ENCODE results near the gene HLA-DQB1.

HLA-DQB1 gene

DNA sequence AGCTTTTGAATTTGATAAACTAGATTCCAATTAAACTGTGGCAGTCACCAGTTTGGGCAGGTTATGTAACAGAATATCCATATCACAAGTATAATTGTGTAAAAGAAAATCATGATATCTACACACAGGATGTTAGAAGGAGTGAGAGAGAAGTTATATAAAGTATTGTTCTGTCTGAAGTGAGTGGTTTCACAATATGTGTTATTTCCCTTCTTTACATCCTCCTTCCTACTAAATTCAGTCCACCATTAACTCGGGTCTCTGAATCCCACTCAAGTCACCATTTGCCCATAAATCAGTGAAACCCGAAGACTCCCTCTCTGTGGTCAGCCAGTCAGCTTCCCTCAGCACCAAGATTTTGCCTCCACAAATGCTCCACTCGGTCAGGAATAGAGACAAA lies 796 bp downstream of the HLA-DQB1 start:
- Histone ChIP-seq H3K4me3 (ENCODE audit: low read length, poor library complexity, severe bottlenecking) (peak overlapping the region; percentile 75), H3K9ac (ENCODE audit: low read depth, low read length, poor library complexity, severe bottlenecking) (no peak overlapping the region), H3F3A (ENCODE audit: low read depth) (no peaks in the 10 kb centered on the region; the same call in 1 of the 2 replicates), H3K9me3 (ENCODE audit: insufficient read depth, low read depth, low read length) (no peaks in the 10 kb centered on the region), H3K27me3 (ENCODE audit: insufficient read depth, low read length, poor library complexity, severe bottlenecking) (no peaks in the 10 kb centered on the region), H3K9me2 (replicated peaks; ENCODE audit: low read depth, low read length) (no peaks in the 10 kb centered on the region), H3K36me3 (ENCODE audit: insufficient read depth, low read length) (no peaks in the 10 kb centered on the region), H3K4me2 (ENCODE audit: low read depth, low read length, poor library complexity, severe bottlenecking) (peak overlapping the region; percentile 74), H3K79me2 (ENCODE audit: insufficient read depth, low read length) (no peaks in the 10 kb centered on the region), H2AFZ (ENCODE audit: low read length) (no peak overlapping the region), H3K4me1 (ENCODE audit: insufficient read depth, low read length, poor library complexity, severe bottlenecking) (peaks cover 12% of the 10 kb centered on the region), H4K20me1 (ENCODE audit: insufficient read depth, low read length, poor library complexity, severe bottlenecking) (no peaks in the 10 kb centered on the region)
- TF ChIP-seq, protein P1, sequence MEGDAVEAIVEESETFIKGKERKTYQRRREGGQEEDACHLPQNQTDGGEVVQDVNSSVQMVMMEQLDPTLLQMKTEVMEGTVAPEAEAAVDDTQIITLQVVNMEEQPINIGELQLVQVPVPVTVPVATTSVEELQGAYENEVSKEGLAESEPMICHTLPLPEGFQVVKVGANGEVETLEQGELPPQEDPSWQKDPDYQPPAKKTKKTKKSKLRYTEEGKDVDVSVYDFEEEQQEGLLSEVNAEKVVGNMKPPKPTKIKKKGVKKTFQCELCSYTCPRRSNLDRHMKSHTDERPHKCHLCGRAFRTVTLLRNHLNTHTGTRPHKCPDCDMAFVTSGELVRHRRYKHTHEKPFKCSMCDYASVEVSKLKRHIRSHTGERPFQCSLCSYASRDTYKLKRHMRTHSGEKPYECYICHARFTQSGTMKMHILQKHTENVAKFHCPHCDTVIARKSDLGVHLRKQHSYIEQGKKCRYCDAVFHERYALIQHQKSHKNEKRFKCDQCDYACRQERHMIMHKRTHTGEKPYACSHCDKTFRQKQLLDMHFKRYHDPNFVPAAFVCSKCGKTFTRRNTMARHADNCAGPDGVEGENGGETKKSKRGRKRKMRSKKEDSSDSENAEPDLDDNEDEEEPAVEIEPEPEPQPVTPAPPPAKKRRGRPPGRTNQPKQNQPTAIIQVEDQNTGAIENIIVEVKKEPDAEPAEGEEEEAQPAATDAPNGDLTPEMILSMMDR (conservative IDR thresholded peaks at IDR 0.05; ENCODE audit: low read length): no peak
- TF ChIP-seq EZH2phosphoT487 (IDR thresholded peaks at IDR 0.05; ENCODE audit: borderline replicate concordance): no peak

DNA sequence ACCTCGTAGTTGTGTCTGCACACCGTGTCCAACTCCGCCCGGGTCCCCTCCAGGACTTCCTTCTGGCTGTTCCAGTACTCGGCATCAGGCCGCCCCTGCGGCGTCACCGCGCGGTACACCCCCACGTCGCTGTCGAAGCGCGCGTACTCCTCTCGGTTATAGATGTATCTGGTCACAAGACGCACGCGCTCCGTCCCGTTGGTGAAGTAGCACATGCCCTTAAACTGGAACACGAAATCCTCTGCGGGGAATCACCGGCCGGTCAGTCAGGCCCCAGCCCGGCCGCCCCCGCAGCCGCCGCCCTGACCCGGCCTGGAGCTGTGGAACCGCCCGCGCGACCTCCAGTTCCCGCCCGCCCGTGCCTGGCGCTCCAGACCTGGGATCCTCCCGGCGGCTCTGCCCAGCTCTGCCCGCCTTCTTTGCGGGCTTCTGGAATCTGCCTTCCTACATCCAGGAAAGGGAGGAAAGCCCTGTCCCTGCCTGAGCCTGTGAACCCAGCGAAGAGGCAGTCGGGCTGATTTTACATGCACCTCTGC lies 1.6 kb downstream of the HLA-DQB1 start:
- Histone ChIP-seq H4K20me1 (ENCODE audit: insufficient read depth, low read length, poor library complexity, severe bottlenecking) (no peaks in the 10 kb centered on the region), H2AFZ (ENCODE audit: low read length) (no peak overlapping the region), H3F3A (ENCODE audit: low read depth) (no peaks in the 10 kb centered on the region; the same call in 1 of the 2 replicates), H3K4me1 (ENCODE audit: insufficient read depth, low read length, poor library complexity, severe bottlenecking) (peaks cover 12% of the 10 kb centered on the region), H3K4me3 (ENCODE audit: low read length, poor library complexity, severe bottlenecking) (no peak overlapping the region), H3K27me3 (ENCODE audit: insufficient read depth, low read length, poor library complexity, severe bottlenecking) (no peaks in the 10 kb centered on the region), H3K79me2 (ENCODE audit: insufficient read depth, low read length) (no peaks in the 10 kb centered on the region), H3K9me3 (ENCODE audit: insufficient read depth, low read depth, low read length) (no peaks in the 10 kb centered on the region), H3K9ac (ENCODE audit: low read depth, low read length, poor library complexity, severe bottlenecking) (no peak overlapping the region), H3K9me2 (replicated peaks; ENCODE audit: low read depth, low read length) (no peaks in the 10 kb centered on the region), H3K4me2 (ENCODE audit: low read depth, low read length, poor library complexity, severe bottlenecking) (no peak overlapping the region), H3K36me3 (ENCODE audit: insufficient read depth, low read length) (no peaks in the 10 kb centered on the region)
- TF ChIP-seq EZH2phosphoT487 (IDR thresholded peaks at IDR 0.05; ENCODE audit: borderline replicate concordance): no peak
- TF ChIP-seq, protein P1 (conservative IDR thresholded peaks at IDR 0.05; ENCODE audit: low read length): no peak

DNA sequence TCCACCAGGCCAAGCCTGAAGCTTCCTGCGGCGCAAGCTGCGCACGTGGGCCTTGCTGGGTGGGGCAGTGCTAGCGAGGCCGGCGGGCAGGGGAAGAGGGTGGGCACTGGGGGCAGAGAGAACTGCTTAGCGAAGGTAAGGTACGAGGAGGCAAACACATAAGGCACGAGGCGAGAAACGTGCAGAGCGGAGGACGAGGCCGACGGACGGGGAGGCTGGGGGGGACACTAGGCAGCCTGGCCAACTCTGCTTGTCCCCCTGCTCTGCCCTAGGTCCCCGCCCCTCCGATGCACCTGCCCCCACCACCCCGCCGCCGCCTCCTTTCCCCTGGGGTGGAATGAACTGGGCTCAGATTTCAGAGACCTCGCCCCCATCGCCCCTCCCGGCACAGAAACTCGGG lies 2.1 kb downstream of the HLA-DQB1 start:
- Histone ChIP-seq H3K4me2 (ENCODE audit: low read depth, low read length, poor library complexity, severe bottlenecking) (no peak overlapping the region), H3K9ac (ENCODE audit: low read depth, low read length, poor library complexity, severe bottlenecking) (no peak overlapping the region), H3K27me3 (ENCODE audit: insufficient read depth, low read length, poor library complexity, severe bottlenecking) (no peaks in the 10 kb centered on the region), H3K9me2 (replicated peaks; ENCODE audit: low read depth, low read length) (no peaks in the 10 kb centered on the region), H3K4me3 (ENCODE audit: low read length, poor library complexity, severe bottlenecking) (no peak overlapping the region), H4K20me1 (ENCODE audit: insufficient read depth, low read length, poor library complexity, severe bottlenecking) (no peaks in the 10 kb centered on the region), H2AFZ (ENCODE audit: low read length) (no peak overlapping the region), H3F3A (ENCODE audit: low read depth) (no peaks in the 10 kb centered on the region; the same call in 1 of the 2 replicates), H3K9me3 (ENCODE audit: insufficient read depth, low read depth, low read length) (no peaks in the 10 kb centered on the region), H3K79me2 (ENCODE audit: insufficient read depth, low read length) (no peaks in the 10 kb centered on the region), H3K36me3 (ENCODE audit: insufficient read depth, low read length) (no peaks in the 10 kb centered on the region), H3K4me1 (ENCODE audit: insufficient read depth, low read length, poor library complexity, severe bottlenecking) (peaks cover 12% of the 10 kb centered on the region)
- TF ChIP-seq, protein P1 (conservative IDR thresholded peaks at IDR 0.05; ENCODE audit: low read length): no peak
- TF ChIP-seq EZH2phosphoT487 (IDR thresholded peaks at IDR 0.05; ENCODE audit: borderline replicate concordance): no peak

Measured in Loucy (cell line).